Measurements from ENCODE around the gene CAMKMT.

The CAMKMT gene

GRCh38 chr2:44759823-44760222 is 398.1 kb downstream of the CAMKMT start:
- no peak overlapping the region for H3K27ac ChIP-seq
- no peak for TF ChIP-seq CTCF (IDR thresholded peaks at IDR 0.05)
- no peak overlapping the region for H3K4me3 ChIP-seq
- DNase-seq (ENCODE audit: low spot score): no peak

- no peak for DNase-seq (ENCODE audit: low spot score)
- no peak for TF ChIP-seq CTCF (IDR thresholded peaks at IDR 0.05)
- Histone ChIP-seq H3K4me3 (no peak overlapping the region), H3K27ac (no peak overlapping the region)
Observed at GRCh38 chr2:44763275-44763782, 401.6 kb downstream of the CAMKMT start.

DNA sequence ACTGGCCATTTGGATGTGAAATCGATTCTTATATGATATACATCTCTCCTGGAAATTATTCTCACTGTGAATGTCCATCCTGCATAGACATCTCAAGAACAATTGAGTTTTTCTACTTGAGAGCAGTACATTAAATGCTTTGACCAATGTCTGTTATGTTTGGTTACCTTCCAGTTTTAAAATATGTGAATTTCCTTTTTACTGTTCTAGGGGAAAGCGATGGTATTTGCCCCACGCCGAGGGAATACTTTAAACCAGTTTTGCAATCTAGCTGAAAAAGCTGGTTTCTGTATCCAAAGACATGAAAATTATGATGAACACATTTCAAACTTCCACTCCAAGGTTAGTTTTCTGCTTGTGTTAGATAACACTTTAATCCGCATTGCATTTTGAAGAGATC is 404.5 kb downstream of the CAMKMT start:
- H3K4me3 ChIP-seq: no peak overlapping the region
- H3K27ac ChIP-seq: no peak overlapping the region
- TF ChIP-seq CTCF (IDR thresholded peaks at IDR 0.05): no peak
- DNase-seq (ENCODE audit: low spot score): no peak

DNA sequence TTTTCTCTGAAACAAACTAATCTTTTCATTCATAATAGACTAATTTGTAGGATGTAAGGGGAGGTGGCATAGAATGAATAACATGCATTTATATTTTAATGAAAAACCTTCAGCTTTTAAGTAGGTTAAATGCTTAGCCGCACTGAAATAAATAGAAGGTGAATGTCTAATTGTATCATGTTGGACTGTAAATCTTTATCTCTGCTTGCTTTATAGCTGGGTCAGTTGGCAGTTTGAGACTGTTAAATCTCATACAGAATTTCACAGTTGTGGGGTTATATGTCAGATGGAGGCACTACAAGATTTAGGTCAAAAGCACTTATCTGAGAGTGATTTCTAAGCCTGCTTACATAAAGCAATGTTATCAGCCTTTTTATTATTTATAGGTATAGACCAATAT is 405.0 kb downstream of the CAMKMT start:
- H3K4me3 ChIP-seq: no peak overlapping the region
- no peak for DNase-seq (ENCODE audit: low spot score)
- no peak overlapping the region for H3K27ac ChIP-seq
- TF ChIP-seq CTCF (IDR thresholded peaks at IDR 0.05): no peak

DNA sequence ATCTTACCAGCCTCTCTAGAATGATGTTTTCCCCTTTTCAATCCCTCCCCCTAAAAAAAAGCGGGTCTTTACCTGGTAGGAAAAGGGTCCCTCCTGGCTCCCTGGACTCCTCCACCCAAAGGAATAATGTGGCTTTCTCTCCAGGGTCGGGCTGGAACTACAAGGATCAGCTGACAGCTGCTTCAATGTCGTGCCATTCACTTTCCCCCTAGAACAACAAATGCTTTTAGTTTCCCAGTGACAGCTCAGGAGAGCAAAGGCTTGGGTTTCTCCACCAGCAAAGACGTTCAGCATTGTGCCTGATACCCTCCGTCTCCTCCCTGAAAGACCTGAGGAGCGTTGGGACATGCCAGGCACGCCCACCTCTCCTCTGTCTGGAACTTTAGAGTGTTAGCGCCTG is 405.9 kb downstream of the CAMKMT start:
- Histone ChIP-seq H3K4me3 (no peak overlapping the region), H3K27ac (no peak overlapping the region)
- TF ChIP-seq CTCF (IDR thresholded peaks at IDR 0.05): no peak
- no peak for DNase-seq (ENCODE audit: low spot score)

- DNase-seq (ENCODE audit: low spot score): no peak
- no peak overlapping the region for H3K4me3 ChIP-seq
- no peak for TF ChIP-seq CTCF (IDR thresholded peaks at IDR 0.05)
- no peak overlapping the region for H3K27ac ChIP-seq
Observed at GRCh38 chr2:44768438-44769236, 406.9 kb downstream of the CAMKMT start.
